HG02938 (cell line): ENCODE data around the gene UBALD2.

Experiments used
- ATAC-seq: cut with Tn5 transposase; IDR thresholded peaks from one replicate; pipeline ENCODE4 v1.9.1; 2021; ENCODE audit warnings: mild to moderate bottlenecking, moderate library complexity; ENCODE audit not compliant: unreplicated experiment

The UBALD2 gene

DNA sequence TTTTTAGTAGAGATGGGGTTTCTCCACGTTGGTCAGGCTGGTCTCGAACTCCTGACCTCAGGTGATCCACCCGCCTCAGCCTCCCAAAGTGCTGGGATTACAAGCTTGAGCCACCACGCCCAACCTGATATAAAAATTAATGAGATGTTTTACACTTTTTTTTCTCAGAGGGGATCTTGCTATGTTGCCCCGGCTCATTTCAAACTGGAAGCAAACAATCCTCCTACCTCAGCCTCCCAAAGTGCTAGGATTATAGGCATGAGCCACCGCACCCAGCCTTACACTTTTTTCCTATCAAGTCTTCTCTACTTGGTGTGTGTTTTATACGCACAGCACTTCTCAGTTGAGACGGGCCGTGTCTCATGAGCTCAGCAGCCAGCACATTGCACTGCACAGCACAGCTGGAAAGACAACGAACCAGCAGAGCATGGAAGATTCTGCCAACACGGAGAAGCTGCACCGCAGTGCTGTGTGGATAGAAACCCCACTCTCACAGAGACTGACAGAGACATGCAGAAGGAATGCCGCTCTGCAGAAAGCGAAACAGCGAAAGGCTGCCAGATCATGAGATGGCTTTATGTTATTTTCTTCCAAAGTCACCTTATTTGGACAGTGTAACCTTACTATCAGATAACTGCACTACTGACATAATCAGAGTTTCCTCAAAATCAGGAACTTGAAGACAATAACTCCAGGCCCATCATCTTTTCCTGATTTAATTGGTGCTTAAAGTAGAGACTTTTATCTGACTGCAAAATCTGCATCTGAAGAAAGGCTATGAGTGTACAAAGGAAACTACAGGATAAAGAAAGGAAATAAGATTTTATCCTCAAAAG is 49.5 kb downstream of the UBALD2 start:
- no peak for ATAC-seq

DNA sequence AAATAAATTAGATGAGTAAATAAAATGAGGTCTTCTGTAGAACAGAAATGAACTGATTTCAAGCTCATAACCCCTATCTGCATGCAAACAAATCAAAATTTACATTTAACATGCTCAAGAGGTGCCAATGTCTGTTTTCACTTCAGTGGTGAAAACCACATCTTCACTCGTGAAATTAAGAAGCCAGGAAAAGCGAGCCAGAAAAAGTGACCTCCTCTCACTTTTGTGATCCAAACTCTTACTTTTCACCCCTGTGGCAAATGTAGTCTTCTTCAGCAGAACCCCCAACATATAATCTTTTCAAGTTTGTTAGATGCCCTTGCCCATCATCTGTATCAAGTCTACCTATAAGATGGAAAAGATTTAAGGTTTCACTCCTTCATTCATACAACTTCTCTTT is 52.4 kb downstream of the UBALD2 start:
- no peak for ATAC-seq

DNA sequence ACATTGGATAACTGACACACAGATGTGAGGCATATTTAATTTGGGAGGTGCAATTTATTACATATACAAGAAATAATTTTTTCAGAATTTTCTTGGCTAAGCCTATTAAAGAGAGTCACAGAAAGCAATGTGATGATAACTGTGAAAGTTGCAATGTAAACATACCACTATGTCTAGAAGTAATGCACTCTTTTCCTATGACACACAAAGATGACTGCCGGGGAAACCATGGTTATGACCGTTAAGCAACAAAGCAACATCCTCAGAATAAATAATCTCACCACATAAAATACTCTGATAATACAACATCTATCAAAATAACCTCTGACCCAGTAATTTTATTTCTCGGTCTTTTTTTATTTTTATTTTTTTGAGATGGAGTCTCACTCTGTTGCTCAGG is 53.4 kb downstream of the UBALD2 start:
- ATAC-seq: no peak
